HG03175 (cell line): ENCODE data around the gene NSD2.
"Not testable (repeated sequence)": the region's sequence is repeated elsewhere in the genome, so short reads cannot be mapped to it uniquely, and the experiment has no call there.

ENCODE experiments used
- ATAC-seq: cut with Tn5 transposase; IDR thresholded peaks from one replicate; pipeline ENCODE4 v1.9.1; 2021; ENCODE audit warnings: mild to moderate bottlenecking, moderate library complexity; ENCODE audit not compliant: unreplicated experiment

Gene NSD2

GRCh38 chr4:1993718-1994516 is 122.7 kb downstream of the NSD2 start:
- not testable (repeated sequence) for ATAC-seq

- ATAC-seq: no peak
These were observed 123.7 kb downstream of the NSD2 start for GRCh38 chr4:1994938-1995337.

- ATAC-seq: no peak
These were observed 125.8 kb downstream of the NSD2 start for GRCh38 chr4:1996866-1997611.

- ATAC-seq: no peak
These were observed 126.5 kb downstream of the NSD2 start for GRCh38 chr4:1997712-1998111.

- ATAC-seq: no peak
These were observed 127.1 kb downstream of the NSD2 start for GRCh38 chr4:1998296-1998695.

GRCh38 chr4:1999308-1999707 is 128.1 kb downstream of the NSD2 start:
- not testable (repeated sequence) for ATAC-seq

- not testable (repeated sequence) for ATAC-seq
These were observed 132.2 kb downstream of the NSD2 start for GRCh38 chr4:2003361-2003760.

- ATAC-seq: no peak
These were observed 135.2 kb downstream of the NSD2 start for GRCh38 chr4:2006367-2006766.

GRCh38 chr4:2006956-2007653 is 135.9 kb downstream of the NSD2 start:
- ATAC-seq: no peak

- no peak for ATAC-seq
These were observed 136.8 kb downstream of the NSD2 start for GRCh38 chr4:2007804-2008670.

- ATAC-seq: no peak
These were observed 137.4 kb downstream of the NSD2 start for GRCh38 chr4:2008671-2008920.

GRCh38 chr4:2008921-2009650 is 137.9 kb downstream of the NSD2 start, which contains the start of gene NELFA:
Gene NELFA (minus strand): TSS chr4:2008974. CDS start chr4:2008959, 15 bp downstream.
- peak; percentile 78 for ATAC-seq

- peak; percentile 18 for ATAC-seq
These were observed 138.5 kb downstream of the NSD2 start for GRCh38 chr4:2009651-2010233.

GRCh38 chr4:2011583-2011982 is 140.4 kb downstream of the NSD2 start:
- no peak for ATAC-seq

GRCh38 chr4:2015008-2015407 is 143.8 kb downstream of the NSD2 start:
- ATAC-seq: no peak

GRCh38 chr4:2021358-2022018 is 150.3 kb downstream of the NSD2 start:
- ATAC-seq: not testable (repeated sequence)

- ATAC-seq: no peak
These were observed 153.5 kb downstream of the NSD2 start for GRCh38 chr4:2024683-2025082.

GRCh38 chr4:2025817-2026216 is 154.6 kb downstream of the NSD2 start:
- no peak for ATAC-seq

- not testable (repeated sequence) for ATAC-seq
These were observed 155.9 kb downstream of the NSD2 start for GRCh38 chr4:2027120-2027519.
